Hypothalamus (tissue), 51 donors: ENCODE data around the gene OVOL1.
"Not testable (repeated sequence)": the region's sequence is repeated elsewhere in the genome, so short reads cannot be mapped to it uniquely, and the experiment has no call there.

ENCODE experiments used
- DNase-seq, 51 donors: peaks; one replicate each; lab custom pipeline; 2025; lab: John Stamatoyannopoulos, UW

OVOL1 gene

DNA sequence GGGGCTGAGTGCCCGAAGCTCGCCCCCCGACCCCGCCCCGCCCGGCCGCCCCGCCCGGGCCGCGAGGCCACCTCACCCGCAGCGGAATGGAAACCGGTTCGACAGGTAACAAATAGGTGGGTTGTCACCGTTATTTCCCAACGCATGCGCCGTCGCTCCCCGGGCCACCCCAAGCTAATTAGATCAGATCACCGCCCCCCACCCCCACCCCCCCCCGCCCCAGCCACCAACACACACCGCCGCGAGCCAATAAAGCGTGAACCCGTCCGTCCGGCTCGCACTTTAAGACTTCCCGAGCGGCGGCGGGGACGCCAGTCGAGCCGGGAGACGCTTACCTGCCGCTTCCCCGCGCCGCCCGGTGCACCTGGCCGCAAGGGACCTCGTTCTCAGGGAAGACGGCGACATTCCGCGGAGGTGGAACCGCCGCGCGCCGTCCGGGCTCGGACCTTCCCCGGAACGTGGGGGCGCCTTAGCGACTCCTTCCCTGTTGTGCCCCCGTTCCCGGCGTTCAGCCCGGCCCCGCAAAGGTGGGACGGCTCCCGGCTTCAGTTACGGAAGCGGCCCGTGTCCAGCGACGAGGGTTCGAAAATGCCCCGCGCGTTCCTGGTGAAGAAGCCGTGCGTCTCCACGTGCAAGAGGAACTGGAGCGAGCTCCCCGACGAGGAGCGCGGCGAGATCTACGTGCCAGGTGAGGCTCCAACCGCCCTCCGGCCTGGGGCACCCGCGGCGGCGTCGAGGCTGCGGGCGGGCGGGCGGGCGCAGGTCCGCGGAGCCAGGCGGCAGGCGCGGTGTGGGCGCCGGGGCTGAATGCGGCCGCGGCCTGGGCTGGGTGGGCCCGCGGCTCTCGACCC is at the start of gene OVOL1:
Gene OVOL1, plus strand, starts transcription at position 278 of the 851 bp plus-strand sequence. Its CDS starts 311 bp downstream, at position 589.
- DNase-seq = no peak

DNA sequence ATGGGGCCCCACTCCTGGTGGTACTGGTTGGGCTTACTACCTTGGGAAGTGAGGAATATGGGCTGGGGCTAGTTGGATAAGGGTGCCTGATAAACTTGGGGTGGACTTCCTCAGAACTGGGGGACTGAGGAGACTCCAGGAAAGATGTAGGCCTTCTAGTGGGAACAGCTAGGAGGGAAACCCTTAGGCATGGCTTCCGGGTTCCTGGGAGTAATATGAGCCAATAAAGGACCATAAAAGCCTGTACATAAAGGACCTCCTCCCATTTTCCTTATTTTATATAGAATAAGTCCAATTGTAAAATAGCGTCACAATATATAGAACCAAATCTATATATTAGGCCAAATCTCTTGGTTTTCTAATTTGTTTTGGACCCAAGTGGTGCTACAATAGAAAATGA is 47.8 kb upstream of the OVOL1 start:
- DNase-seq = no peak

DNA sequence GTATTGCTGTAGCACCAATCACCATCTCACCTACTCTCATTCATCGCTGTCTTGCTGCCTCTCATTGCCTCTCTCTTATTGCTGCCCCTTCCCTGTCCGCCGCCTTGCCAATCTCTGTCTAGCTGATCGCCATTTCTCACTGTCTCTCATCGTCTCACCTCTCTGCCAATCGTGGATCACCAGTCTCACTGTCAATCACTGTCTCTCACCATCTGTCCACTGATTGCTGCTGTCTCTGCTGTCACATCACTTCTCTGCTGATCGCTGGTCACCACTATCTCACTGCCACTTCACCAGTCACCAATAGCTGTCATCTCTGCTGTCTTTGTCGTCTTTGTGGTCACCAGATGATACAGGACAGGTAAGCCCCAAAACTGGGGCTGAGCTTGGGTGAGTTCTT is 45.7 kb upstream of the OVOL1 start:
- no peak for DNase-seq

DNA sequence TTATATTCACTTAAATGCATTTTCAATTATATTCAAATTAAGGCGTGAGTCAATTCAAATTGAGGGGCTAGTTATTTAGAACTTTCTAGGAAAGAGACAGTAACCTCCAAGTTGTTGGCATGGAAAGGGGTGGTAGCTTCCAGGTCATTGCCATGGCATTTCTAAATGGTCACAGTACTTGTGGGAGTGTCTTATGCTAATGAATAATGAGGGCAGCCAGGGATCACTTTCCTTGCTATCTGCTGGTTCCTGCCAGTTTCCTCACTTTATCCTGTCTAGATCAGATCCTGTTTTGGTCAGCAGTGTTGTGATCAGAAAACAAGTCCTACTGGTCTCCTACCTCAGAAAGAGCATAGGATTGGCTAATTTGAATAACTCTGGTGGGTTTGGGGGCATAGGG is 44.5 kb upstream of the OVOL1 start:
- DNase-seq = no peak

DNA sequence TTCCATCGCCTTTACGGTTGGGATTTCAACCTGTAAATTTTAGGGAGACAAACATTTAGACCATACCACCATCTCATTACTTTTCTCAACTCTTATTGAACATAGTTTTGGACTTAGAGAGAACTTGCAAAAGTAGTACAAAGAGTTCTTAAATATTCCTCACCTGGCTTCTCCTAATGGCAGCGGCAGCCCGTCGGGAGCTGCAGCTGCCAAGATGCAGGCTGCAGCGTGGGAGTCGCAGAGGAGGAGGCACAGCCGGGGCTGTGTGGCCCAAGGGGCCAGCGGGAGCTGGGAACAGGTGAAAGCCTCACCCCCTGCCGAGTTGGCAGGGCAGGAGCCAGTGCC is 43.2 kb upstream of the OVOL1 start:
- no peak for DNase-seq

DNA sequence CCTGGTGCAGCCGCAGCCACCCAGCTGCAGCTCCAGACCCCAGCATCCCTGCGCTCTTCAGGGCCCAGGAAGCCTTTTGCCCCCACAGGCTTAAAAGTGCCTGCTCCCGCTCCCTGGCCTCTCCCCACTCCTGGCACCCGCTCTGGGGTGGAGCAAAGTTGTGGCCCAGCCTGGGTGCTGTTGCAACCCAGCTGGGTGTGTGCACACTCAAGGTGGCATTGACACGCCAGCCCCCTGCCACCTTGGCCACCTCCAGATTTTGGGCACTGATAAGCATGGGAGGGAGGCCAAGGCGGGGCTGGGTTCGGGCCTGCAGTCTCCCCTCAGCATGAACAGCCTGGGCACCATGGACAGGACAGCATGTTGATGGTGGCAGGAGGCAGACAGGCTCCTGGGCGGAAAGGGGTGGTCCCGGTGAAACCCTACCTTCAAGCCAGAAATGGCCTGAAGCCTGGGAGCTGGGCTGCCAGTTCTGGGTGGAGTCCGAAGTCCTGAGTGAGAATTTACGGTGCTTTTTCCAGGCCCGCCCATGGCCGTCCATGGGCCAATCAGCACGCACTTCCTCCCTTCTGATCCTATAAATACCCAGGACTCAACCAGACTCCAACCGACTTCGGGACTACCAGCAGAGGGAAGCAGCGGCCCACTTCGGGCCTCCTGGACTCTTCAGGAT is 42.7 kb upstream of the OVOL1 start:
- peak in 1 of 51 donors; percentile 4 for DNase-seq

DNA sequence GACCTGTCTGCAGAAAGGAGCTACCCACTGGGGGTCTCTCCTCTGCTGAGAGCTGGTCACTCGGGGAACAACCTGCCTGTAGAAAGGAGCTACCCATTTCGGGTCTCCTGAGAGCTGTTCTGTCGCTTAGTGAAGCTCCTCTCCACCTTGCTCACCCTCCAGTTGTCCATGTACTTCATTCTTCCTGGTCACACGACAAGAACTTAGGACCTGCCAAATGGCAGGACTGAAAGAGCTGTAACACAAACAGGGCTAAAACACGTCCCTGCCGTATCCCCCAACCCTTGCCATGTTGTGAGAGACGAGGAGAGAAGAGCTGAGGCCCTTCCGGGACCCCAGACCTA is 42.2 kb upstream of the OVOL1 start:
- no peak for DNase-seq

DNA sequence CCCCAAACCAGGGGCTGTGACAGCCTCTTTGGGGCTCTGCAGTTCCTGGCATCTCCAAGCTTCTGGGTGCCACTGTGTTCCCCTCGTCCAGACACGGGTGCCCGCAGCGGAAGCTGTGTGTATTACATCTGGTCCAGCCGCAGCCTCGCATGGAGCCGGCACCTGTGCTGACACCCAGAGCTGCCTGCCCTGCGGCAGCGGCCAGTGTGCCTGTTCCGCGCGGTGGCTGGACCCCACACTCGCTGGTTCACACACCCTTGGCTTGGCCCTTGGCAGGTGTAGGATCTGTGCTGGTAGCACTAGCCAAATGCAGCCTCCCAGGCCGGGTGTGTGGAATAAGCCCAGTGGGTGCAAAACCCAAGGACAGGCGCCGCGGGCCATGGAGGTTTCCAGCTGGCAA is 41.8 kb upstream of the OVOL1 start:
- DNase-seq = no peak

DNA sequence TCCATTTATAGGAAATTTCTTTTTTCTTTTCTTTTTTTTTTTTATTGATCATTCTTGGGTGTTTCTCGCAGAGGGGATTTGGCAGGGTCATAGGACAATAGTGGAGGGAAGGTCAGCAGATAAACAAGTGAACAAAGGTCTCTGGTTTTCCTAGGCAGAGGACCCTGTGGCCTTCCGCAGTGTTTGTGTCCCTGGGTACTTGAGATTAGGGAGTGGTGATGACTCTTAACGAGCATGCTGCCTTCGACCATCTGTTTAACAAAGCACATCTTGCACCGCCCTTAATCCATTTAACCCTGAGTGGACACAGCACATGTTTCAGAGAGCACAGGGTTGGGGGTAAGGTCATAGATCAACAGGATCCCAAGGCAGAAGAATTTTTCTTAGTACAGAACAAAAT is 24.7 kb upstream of the OVOL1 start:
- not testable (repeated sequence) for DNase-seq

DNA sequence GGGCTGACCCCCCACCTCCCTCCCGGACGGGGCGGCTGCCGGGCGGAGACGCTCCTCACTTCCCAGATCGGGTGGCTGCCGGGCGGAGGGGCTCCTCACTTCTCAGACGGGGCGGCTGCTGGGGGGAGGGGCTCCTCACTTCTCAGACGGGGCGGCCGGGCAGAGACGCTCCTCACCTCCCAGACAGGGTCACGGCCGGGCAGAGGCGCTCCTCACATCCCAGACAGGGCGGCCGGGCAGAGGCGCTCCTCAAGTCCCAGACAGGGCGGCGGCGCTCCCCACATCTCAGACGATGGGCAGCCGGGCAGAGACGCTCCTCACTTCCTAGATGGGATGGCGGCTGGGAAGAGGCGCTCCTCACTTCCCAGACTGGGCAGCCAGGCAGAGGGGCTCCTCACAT is 24.0 kb upstream of the OVOL1 start:
- not testable (repeated sequence) for DNase-seq

DNA sequence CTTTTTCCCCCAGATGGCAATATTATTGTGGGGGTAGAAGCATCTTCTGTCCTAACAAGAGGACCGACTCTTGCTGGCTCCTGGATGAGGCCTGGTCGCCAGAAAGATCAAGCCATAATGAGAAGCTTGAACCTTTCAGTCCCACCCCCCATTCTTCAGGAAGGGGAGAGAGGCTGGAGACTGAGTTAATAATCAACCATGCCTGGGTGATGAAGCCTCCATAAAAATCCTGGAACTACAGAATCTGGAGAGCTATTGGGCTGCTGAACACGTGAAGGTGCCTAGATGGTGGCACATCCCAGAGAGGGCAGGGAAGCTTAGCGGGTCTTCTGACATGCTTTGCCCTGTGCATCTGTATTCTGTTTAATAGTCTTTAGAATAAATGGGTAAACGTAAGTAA is 22.4 kb upstream of the OVOL1 start:
- no peak for DNase-seq

DNA sequence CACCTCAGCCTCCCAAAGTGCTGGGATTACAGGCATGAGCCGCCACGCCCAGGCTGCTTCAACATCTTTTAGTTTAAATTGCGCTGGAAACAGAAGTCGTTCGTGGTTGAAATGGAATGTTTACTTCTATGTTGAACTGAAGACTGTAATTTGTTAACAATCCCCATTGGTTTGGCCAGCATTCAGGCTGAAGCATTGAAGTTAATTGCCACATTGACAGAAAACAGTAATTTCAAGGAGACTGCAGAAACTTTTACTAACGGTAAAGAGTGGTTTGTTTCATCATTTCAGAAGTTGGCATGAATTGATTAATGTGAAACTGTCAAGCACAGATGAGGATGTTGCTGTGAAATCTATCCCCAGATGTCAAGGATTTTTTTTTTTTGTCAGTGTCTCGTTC is 20.3 kb upstream of the OVOL1 start:
- no peak for DNase-seq

DNA sequence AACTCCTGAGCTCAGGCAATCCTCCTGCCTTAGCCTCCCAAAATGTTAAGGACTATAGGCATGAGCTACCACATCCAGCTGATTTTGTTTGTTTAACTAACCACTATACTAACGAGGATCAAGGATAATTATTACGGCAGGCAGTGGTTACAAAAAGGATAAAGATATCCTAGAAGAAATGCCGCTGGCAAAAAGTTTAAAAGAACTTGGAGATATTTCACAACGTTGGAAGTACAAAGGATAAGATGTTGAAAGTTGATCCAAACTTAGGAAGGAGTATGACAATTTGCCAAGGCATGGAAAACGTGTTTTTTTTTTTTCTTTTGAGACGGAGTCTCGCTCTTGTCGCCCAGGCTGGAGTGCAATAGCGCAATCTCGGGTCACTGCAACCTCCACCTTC is 19.5 kb upstream of the OVOL1 start:
- no peak for DNase-seq

DNA sequence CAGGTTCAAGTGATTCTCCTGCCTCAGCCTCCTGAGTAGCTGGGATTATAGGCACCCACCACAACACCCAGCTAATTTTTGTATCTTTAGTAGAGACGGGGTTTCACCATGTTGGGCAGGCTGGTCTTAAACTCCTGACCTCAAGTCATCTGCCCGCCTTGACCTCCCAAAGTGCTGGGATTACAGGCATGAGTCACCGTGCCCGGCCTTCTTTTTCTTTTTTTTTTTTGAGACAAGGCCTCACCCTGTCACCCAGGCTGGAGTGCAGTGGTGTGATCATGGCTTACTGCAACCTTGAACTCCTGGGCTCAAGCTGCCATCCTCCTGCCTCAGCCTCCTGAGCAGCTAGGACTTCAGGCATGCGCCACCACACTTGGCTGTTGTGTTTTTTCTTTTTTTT is 19.1 kb upstream of the OVOL1 start:
- DNase-seq = not testable (repeated sequence)

DNA sequence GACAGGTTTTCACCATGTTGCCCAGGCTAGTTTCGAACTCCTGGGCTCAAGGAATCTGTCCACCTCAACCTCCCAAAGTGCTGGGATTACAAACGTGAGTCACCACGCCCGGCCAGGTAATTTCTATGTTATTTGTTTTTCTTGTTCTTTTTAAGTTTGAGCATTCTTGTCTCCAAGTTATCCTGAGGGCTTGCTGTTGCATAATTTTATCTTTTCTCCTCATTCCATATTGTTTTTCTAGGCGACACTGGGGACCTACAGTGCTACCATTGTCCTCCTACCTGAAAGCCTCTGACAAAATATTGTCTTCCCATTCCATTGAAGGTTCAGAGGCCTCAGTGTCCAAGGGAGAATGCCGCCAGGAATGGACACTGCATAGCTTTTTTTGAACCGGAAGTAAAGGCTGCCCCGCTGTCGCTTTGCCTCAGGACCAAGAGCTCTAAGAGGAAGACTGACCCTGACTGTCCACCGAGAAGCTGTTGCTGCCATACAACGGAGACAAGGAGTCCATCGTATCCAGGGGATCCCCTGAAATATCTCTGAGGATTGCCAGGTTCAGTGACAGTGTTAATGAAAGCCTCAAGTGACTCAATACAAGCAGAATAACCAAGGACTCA is 15.8 kb upstream of the OVOL1 start:
- DNase-seq = no peak

DNA sequence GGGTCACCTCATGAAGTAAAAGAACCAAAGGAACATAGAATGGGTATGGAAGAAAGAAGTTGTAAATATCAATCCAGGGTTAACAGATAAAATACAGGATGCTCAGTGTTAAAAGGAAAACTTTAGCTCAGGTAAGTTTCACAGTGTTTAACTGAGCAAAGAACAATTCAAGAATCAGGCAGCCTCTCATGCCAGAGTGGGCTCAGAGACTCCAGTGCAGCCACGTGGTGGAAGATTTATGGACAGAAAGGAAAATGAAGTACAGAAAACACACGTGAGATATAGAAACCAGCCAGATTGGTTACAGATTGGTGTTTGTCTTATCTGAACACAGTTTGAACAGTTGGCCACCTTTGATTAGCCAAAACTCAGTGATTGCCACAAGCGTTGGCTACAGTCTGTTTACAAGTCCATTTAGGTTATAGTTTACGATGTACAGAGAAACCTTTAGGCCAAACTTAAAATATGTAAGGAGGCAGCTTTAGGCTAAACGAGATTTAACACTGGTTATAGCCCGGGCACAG is 15.2 kb upstream of the OVOL1 start:
- DNase-seq = no peak

DNA sequence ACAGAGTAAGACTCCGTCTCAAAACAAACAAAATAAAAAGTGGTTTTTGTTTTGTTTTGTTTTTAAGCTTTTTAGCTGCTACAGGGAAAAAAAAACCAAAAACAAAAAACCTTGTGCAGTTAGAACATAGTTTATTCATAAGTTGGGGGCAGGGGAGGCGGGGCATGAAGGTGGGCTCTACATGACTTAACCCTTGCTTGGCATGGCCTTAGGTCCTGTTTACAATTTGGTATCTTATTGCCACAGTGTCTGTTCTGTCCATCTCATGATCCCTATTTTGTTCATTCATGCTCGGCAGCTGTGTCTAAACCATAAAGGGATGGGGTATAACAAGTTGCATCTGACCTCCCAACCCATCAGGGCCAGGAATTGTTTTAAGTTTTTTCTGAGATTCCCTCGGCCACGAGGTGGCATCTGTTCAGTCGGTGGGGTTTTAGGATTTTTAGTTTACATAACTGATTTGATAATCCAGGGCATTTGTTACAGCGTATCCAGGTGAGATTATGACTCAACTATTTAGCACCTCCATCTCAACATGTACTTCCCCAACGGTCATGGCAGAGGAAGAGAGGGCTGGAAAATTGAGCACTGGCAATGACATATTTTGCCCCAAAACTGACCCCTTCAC is 13.0 kb upstream of the OVOL1 start:
- DNase-seq = no peak

DNA sequence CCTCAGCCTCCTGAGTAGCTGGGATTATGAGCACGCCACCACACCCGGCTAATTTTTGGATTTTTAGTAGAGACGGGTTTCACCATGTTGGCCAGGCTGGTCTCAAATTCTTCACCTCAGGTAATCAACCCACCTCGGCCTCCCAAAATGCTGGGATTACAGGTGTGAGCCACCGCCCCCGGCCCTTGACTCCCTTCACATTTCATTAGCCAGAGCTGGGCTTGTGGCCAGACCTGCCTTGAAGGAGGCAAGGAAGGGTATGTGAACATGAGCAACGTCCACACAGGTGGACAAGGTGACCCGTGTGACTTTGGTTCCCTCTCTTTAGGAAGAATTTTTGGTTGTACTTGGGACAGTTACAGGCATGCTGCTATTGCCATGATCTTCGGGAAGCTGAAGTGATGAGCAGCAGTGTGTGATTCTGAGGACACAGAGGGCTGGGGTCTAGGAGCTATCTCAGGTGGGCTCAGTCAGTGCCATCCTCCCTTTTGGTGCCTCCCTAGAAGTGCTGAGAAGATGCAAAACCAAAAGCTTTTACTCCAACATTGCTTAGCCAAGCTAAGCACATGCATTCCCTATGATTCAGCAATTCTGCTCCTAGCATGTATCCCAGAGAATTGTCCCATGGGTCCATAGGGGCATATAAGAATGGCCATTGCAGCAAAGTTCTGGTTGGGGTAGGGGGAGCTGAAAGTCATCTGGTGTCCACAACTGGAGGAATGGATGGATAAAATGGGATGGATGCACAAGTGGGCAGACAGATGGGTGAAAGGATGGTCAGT is 12.1 kb upstream of the OVOL1 start:
- DNase-seq = no peak

DNA sequence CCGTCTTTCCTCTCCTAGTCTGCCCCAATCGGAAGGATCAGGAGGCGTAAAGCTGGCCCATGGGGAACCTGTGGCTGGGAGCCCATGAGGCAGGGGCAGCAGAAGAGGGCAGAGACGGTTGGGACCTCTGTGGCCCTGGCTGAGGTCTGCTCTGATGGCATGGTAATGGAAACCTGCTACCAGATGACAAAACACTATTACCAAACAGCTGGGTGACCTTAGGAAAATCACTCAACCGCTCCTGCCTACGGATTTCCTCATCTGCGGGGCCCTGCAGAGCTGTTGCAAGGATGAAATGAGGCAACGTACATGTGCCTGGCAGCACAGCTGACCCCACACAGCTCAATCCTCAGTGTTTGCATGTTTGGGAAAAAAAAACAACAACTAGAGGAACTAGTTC is 10.7 kb upstream of the OVOL1 start:
- DNase-seq = no peak

DNA sequence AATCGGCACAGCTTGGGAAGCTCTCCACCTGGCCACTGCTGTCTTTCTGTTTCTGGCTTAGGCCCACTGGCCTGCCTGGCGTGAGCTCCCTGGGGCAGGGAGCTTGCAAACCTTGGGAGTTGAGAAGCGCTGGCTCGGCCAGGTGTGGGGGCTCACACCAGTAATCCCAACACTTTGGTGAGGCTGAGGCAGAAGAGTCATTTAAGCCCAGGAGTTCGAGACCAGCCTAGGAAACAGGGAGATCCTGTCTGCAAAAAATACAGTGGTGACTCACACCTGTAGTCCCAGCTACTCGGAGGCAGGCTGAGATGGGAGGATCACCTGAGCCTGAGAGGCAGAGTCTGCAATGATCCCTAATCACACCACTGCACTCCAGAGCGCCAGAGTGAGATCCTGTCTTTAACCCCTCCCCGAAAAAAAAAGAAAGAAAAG is 10.1 kb upstream of the OVOL1 start:
- DNase-seq = no peak

DNA sequence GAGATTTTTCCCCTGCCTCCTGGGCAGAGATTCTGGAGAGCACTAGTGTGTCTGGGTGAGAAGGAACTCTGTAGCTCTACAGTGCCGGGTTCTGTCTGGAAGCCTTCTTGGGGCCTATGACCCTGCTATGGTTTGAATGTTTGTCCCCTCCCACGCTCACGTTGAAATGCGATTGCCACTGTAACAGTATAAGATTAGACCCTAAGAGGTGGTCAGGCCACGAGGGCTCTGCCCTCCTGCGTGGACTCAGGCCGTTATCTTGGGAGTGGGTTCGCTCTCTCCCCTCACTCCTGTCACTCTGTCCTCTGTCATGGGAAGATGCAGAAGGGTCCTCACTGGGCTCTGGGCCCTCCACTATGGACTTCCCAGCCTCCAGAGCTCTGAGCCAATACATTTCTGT is 9.6 kb upstream of the OVOL1 start:
- no peak for DNase-seq
